GM21423 (cell line): Measurements from ENCODE around the gene GABRD.

ENCODE experiments used
- ATAC-seq: cut with Tn5 transposase; IDR thresholded peaks from one replicate; pipeline ENCODE4 v1.9.1; 2021; ENCODE audit warnings: mild to moderate bottlenecking, moderate library complexity; ENCODE audit not compliant: unreplicated experiment

GABRD gene

GRCh38 chr1:2072891-2073290 lies 53.7 kb downstream of the GABRD start:
- ATAC-seq = no peak

GRCh38 chr1:2073382-2074230 lies 54.5 kb downstream of the GABRD start:
- ATAC-seq = no peak

- no peak for ATAC-seq
These were observed 55.3 kb downstream of the GABRD start for GRCh38 chr1:2074396-2074795.

- no peak for ATAC-seq
These were observed 56.0 kb downstream of the GABRD start for GRCh38 chr1:2074944-2075740.

- ATAC-seq = no peak
These were observed 57.7 kb downstream of the GABRD start for GRCh38 chr1:2076826-2077225.

GRCh38 chr1:2078170-2078569 lies 59.0 kb downstream of the GABRD start:
- ATAC-seq = no peak

- no peak for ATAC-seq
These were observed 60.4 kb downstream of the GABRD start for GRCh38 chr1:2079396-2080085.

- no peak for ATAC-seq
These were observed 61.0 kb downstream of the GABRD start for GRCh38 chr1:2080140-2080539.
